ENCODE results near the gene CHAT.
"Not testable (repeated sequence)": the region's sequence is repeated elsewhere in the genome, so short reads cannot be mapped to it uniquely, and the experiment has no call there.

Gene CHAT

DNA sequence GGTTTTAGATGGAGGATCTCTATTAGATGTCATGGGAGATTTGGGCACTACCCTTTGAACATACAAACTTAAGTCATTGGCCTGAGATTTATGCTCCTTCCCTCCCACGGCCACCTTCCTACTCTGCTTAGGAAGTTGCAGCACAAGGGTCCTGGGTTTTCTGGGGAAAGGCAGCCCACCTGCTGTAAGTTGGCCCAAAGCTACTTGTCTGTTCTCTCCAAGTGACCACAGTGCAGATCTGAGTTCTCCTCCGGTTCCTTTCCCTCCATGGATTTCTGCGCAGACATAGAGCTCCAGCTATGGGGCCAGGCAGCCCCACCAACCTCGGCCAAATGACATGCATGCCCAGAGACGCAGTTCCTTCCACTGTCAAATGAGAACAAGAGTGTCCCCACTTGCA is 52.8 kb downstream of the CHAT start:
- no peak overlapping the region for H3K4me3 ChIP-seq (ENCODE audit: low read depth, low read length)
- DNase-seq (ENCODE audit: low read depth) = no peak
- no peak for TF ChIP-seq CTCF (IDR thresholded peaks at IDR 0.05; ENCODE audit: low read depth, low read length, missing control alignments)

- DNase-seq (ENCODE audit: low read depth) = no peak
- no peak for TF ChIP-seq CTCF (IDR thresholded peaks at IDR 0.05; ENCODE audit: low read depth, low read length, missing control alignments)
- H3K4me3 ChIP-seq (ENCODE audit: low read depth, low read length) = no peak overlapping the region
Observed at GRCh38 chr10:49667991-49668390, 54.2 kb downstream of the CHAT start.

GRCh38 chr10:49668684-49669083 is 54.8 kb downstream of the CHAT start:
- no peak overlapping the region for H3K4me3 ChIP-seq (ENCODE audit: low read depth, low read length)
- no peak for DNase-seq (ENCODE audit: low read depth)
- no peak for TF ChIP-seq CTCF (IDR thresholded peaks at IDR 0.05; ENCODE audit: low read depth, low read length, missing control alignments)

- TF ChIP-seq CTCF (IDR thresholded peaks at IDR 0.05; ENCODE audit: low read depth, low read length, missing control alignments) = no peak
- no peak overlapping the region for H3K4me3 ChIP-seq (ENCODE audit: low read depth, low read length)
- DNase-seq (ENCODE audit: low read depth) = no peak
Observed at GRCh38 chr10:49678827-49679479, 65.1 kb downstream of the CHAT start.

GRCh38 chr10:49679480-49679893 is 65.7 kb downstream of the CHAT start, which contains the start of gene C10orf53:
Gene C10orf53, plus strand, starts transcription at chr10:49679651. Its CDS starts 47 bp downstream, at chr10:49679698.
- no peak for DNase-seq (ENCODE audit: low read depth)
- H3K4me3 ChIP-seq (ENCODE audit: low read depth, low read length) = no peak within 1 kb of the TSS
- TF ChIP-seq CTCF (IDR thresholded peaks at IDR 0.05; ENCODE audit: low read depth, low read length, missing control alignments) = no peak

- DNase-seq (ENCODE audit: low read depth) = not testable (repeated sequence)
Observed at GRCh38 chr10:49682449-49682848, 68.6 kb downstream of the CHAT start.

GRCh38 chr10:49682879-49683278 is 69.0 kb downstream of the CHAT start:
- DNase-seq (ENCODE audit: low read depth) = no peak

More at GRCh38 chr10:49682449-49682848, 68.6 kb downstream of the CHAT start:
- not testable (repeated sequence) for H3K4me3 ChIP-seq (ENCODE audit: low read depth, low read length)

More at GRCh38 chr10:49682879-49683278, 69.0 kb downstream of the CHAT start:
- TF ChIP-seq CTCF (IDR thresholded peaks at IDR 0.05; ENCODE audit: low read depth, low read length, missing control alignments) = no peak
- H3K4me3 ChIP-seq (ENCODE audit: low read depth, low read length) = no peak overlapping the region

Measured in GM12864 (cell line).